Prostate gland (tissue), 2 donors: ENCODE measurements around the gene TMEM114.

Source experiments
- POLR2A ChIP-seq: fragments of 450-650 bp; IDR thresholded peaks from one replicate; pipeline ENCODE4 v1.6.1; 2016; ENCODE audit warnings: antibody characterized with exemption, mild to moderate bottlenecking
- TF ChIP-seq, protein P1 (sequence below), 4 experiments: fragments of 200-600 bp in 2 of 4; fragments of 450-650 bp in 2 of 4; sonication (generic) in 2 of 4; IDR thresholded peaks; 1 replicate in 3 of 4; 2 replicates in 1 of 4; pipeline ENCODE4 v1.5.1; 2016 to 2019; ENCODE audit warnings: antibody characterized with exemption in 4 of 4, mild to moderate bottlenecking in 2 of 4, moderate library complexity in 2 of 4

DNA sequence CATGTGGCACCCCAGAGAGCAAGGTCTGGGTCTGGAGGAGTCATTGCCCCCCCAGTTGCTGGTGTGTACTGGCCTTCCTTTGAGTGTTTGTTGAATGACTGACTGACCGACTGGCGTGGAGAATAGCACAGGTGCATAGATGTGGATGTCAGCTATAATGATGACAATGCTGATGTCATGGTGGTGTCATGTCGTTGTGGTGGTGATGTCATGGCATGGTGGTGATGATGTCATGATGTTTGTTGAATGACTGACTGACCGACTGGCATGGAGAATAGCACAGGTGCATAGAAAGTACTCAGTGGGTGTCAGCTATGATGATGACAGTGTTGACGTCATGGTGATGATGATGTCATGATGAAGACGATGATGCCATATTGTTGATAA, 22.1 kb downstream of the TMEM114 start:
- TF ChIP-seq, protein P1, sequence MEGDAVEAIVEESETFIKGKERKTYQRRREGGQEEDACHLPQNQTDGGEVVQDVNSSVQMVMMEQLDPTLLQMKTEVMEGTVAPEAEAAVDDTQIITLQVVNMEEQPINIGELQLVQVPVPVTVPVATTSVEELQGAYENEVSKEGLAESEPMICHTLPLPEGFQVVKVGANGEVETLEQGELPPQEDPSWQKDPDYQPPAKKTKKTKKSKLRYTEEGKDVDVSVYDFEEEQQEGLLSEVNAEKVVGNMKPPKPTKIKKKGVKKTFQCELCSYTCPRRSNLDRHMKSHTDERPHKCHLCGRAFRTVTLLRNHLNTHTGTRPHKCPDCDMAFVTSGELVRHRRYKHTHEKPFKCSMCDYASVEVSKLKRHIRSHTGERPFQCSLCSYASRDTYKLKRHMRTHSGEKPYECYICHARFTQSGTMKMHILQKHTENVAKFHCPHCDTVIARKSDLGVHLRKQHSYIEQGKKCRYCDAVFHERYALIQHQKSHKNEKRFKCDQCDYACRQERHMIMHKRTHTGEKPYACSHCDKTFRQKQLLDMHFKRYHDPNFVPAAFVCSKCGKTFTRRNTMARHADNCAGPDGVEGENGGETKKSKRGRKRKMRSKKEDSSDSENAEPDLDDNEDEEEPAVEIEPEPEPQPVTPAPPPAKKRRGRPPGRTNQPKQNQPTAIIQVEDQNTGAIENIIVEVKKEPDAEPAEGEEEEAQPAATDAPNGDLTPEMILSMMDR (IDR thresholded peaks at IDR 0.05), result no peak
- TF ChIP-seq POLR2A, result no peak
